PC-9 (cell line): Measurements from ENCODE around the gene PMPCA. TPM values are rescaled to one million over a fixed set of nuclear protein-coding genes. Genes with fewer than 3 reads are reported as not detected.

Source experiments
- BruUV-seq: library from RNA; stranded (reverse); fragments of 400-500 nt; replicated peaks from 2 replicates; lab custom pipeline; 2021; lab: Mats Ljungman, UMichigan
- CTCF ChIA-PET: fragments of 300-600 bp; sonication (Branson Sonifier 250); formaldehyde crosslinking; loops from one replicate; lab custom pipeline; 2022; ENCODE audit warnings: antibody characterized with exemption; lab: Charles Lee
- POLR2A ChIA-PET: fragments of 300-600 bp; sonication (Branson Sonifier 250); formaldehyde crosslinking; loops from one replicate; lab custom pipeline; 2022; ENCODE audit warnings: antibody characterized with exemption; ENCODE audit not compliant: unreplicated experiment; lab: Charles Lee
- DNase-seq, 2 experiments: peaks; one replicate each; pipeline versions ENCODE4 v3.0.0 to v3.0.0-alpha.2; 2015 to 2022; ENCODE audit warnings: mixed read lengths in 1 of 2
- H2AFZ ChIP-seq: fragments of 200-600 bp; sonication (generic); 2 replicates; pipeline ENCODE4 v1.8.1; 2017; ENCODE audit warnings: antibody characterized with exemption
- H3F3A ChIP-seq: fragments of 200-600 bp; sonication (generic); 2 replicates; pipeline ENCODE4 v1.8.1; 2017; ENCODE audit warnings: antibody characterized with exemption, mild to moderate bottlenecking, low read depth; ENCODE audit not compliant: insufficient read depth
- H3K27ac ChIP-seq: fragments of 200-600 bp; sonication (generic); 2 replicates; pipeline ENCODE4 v1.6.1; 2016; ENCODE audit warnings: mixed run types
- H3K27me3 ChIP-seq: fragments of 200-600 bp; sonication (generic); 2 replicates; pipeline ENCODE4 v1.6.1; 2016; ENCODE audit warnings: low read depth, mixed run types; ENCODE audit not compliant: insufficient read depth
- H3K36me3 ChIP-seq: fragments of 200-600 bp; sonication (generic); 2 replicates; pipeline ENCODE4 v1.6.1; 2016; ENCODE audit warnings: low read depth, mixed run types
- H3K4me1 ChIP-seq: fragments of 200-600 bp; sonication (generic); replicated peaks from 2 replicates; pipeline ENCODE4 v1.6.1; 2016; ENCODE audit warnings: mixed run types; ENCODE audit not compliant: insufficient read depth
- H3K4me2 ChIP-seq: fragments of 200-600 bp; sonication (generic); 2 replicates; pipeline ENCODE4 v1.6.1; 2017; ENCODE audit warnings: mixed run types
- H3K4me3 ChIP-seq: fragments of 200-600 bp; sonication (generic); 2 replicates; pipeline ENCODE4 v1.6.1; 2016; ENCODE audit warnings: mixed run types
- H3K79me2 ChIP-seq: fragments of 200-600 bp; sonication (generic); 2 replicates; pipeline ENCODE4 v1.6.1; 2017; ENCODE audit warnings: low read depth, mixed run types
- H3K9me2 ChIP-seq: fragments of 200-600 bp; sonication (generic); 2 replicates; pipeline ENCODE4 v1.8.1; 2017; ENCODE audit warnings: mild to moderate bottlenecking; ENCODE audit not compliant: insufficient read depth
- H3K9me3 ChIP-seq: fragments of 200-600 bp; sonication (generic); 2 replicates; pipeline ENCODE4 v1.8.1; 2016; ENCODE audit warnings: low read depth; ENCODE audit not compliant: insufficient read depth
- H4K20me1 ChIP-seq: fragments of 200-600 bp; sonication (generic); 2 replicates; pipeline ENCODE4 v1.8.1; 2017; ENCODE audit not compliant: insufficient read depth
- EZH2 ChIP-seq: fragments of 200-600 bp; sonication (generic); IDR thresholded peaks from 2 replicates; pipeline ENCODE4 v1.8.0; 2017; ENCODE audit warnings: antibody characterized with exemption, low read depth
- intact Hi-C: fragments of 100-400 bp; cut with micrococcal nuclease; formaldehyde crosslinking; loops from one replicate; pipeline ENCODE4 v1.10.0; 2022; ENCODE audit not compliant: unreplicated experiment
- total RNA-seq: library from RNA; stranded (reverse); gene quantifications from 2 replicates; pipeline ENCODE4 v1.2.3, GENCODE V29; 2021
- TF ChIP-seq, protein P1 (sequence below): fragments of 200-600 bp; sonication (generic); conservative IDR thresholded peaks from 2 replicates; pipeline ENCODE4 v1.6.1; 2017; ENCODE audit warnings: mixed run types, antibody characterized with exemption, mild to moderate bottlenecking, moderate library complexity

Gene PMPCA
- total RNA-seq, 1 experiment from 2014 or later, result 78.1 TPM

GRCh38 chr9:136397643-136398042, 12.8 kb upstream of the PMPCA start:
- Histone ChIP-seq H3K27me3 (no peaks in the 10 kb centered on the region), H3K27ac (no peak overlapping the region), H3K4me3 (no peak overlapping the region), H2AFZ (no peak overlapping the region), H4K20me1 (peaks cover 11% of the 10 kb centered on the region), H3K4me2 (no peak overlapping the region), H3K79me2 (peaks cover 23% of the 10 kb centered on the region), H3K9me2 (no peaks in the 10 kb centered on the region), H3K36me3 (peaks cover 13% of the 10 kb centered on the region; the same call in 1 of the 2 replicates), H3K9me3 (no peaks in the 10 kb centered on the region), H3F3A (peaks cover 7% of the 10 kb centered on the region; the same call in 1 of the 2 replicates), H3K4me1 (peaks cover 13% of the 10 kb centered on the region)
- no peak for DNase-seq
- intact Hi-C loops, result no loop called here
- TF ChIP-seq EZH2, result no peak
- TF ChIP-seq, protein P1, sequence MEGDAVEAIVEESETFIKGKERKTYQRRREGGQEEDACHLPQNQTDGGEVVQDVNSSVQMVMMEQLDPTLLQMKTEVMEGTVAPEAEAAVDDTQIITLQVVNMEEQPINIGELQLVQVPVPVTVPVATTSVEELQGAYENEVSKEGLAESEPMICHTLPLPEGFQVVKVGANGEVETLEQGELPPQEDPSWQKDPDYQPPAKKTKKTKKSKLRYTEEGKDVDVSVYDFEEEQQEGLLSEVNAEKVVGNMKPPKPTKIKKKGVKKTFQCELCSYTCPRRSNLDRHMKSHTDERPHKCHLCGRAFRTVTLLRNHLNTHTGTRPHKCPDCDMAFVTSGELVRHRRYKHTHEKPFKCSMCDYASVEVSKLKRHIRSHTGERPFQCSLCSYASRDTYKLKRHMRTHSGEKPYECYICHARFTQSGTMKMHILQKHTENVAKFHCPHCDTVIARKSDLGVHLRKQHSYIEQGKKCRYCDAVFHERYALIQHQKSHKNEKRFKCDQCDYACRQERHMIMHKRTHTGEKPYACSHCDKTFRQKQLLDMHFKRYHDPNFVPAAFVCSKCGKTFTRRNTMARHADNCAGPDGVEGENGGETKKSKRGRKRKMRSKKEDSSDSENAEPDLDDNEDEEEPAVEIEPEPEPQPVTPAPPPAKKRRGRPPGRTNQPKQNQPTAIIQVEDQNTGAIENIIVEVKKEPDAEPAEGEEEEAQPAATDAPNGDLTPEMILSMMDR, result no peak
- no TSS peak for BruUV-seq
- ChIA-PET CTCF (no interaction called here), POLR2A (no interaction called here)

DNA sequence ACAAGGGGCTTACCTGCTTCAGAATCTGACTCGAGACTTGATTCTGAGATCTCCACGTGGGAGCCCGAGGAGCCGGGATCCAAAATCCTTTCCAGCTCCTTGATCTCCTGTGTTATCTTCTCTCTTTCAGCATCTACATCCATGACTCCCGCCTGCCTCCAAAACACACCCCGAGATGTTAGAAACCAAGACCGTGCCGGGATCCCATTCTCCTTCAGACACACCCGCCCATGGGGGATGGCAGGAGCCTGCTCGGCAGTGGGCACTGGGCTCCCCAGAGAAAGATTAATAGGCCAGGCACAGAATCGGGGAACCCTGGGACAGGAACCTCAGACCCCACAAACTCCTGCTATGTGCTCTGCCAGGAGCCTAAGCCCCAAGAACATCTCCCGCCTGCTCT, 12.2 kb upstream of the PMPCA start:
- no peak overlapping the region; the same call in 1 of the 2 replicates for H3K4me3 ChIP-seq

GRCh38 chr9:136399176-136400037, 11.1 kb upstream of the PMPCA start:
- peak overlapping the region; percentile 97 for H3K4me2 ChIP-seq
- CTCF ChIA-PET, result interaction anchor here (0.6 kb wide), 1 partner anchor 59 kb away, joined by 3 read pairs; no protein-coding TSS in a partner anchor
- POLR2A ChIA-PET, result interaction anchor here (0.6 to 0.7 kb wide), 2 partner anchors 36 to 121 kb away, joined by 3 read pairs; no protein-coding TSS in a partner anchor

More for the DNA sequence above, 12.2 kb upstream of the PMPCA start:
- Histone ChIP-seq H3K79me2 (peaks cover 23% of the 10 kb centered on the region), H3K4me2 (peak overlapping the region; percentile 97), H2AFZ (no peak overlapping the region), H3K27ac (no peak overlapping the region), H3K36me3 (peaks cover 13% of the 10 kb centered on the region; the same call in 1 of the 2 replicates), H4K20me1 (peaks cover 11% of the 10 kb centered on the region), H3K9me3 (no peaks in the 10 kb centered on the region), H3K27me3 (no peaks in the 10 kb centered on the region), H3F3A (peaks cover 8% of the 10 kb centered on the region; the same call in 1 of the 2 replicates), H3K9me2 (no peaks in the 10 kb centered on the region), H3K4me1 (peaks cover 13% of the 10 kb centered on the region)
- TF ChIP-seq, protein P1, result no peak
- no peak for TF ChIP-seq EZH2
- no peak for DNase-seq
- BruUV-seq, result no TSS peak
- intact Hi-C loops, result no loop called here
- ChIA-PET POLR2A (interaction anchor here (0.6 kb wide), 1 partner anchor 86 kb away, joined by 4 read pairs; no protein-coding TSS in a partner anchor), CTCF (no interaction called here)

More at GRCh38 chr9:136399176-136400037, 11.1 kb upstream of the PMPCA start:
- Histone ChIP-seq H3K9me2 (no peaks in the 10 kb centered on the region), H4K20me1 (peaks cover 11% of the 10 kb centered on the region), H3K27ac (no peak overlapping the region), H3F3A (peaks cover 8% of the 10 kb centered on the region; the same call in 1 of the 2 replicates), H3K4me3 (peak overlapping the region; percentile 100), H3K27me3 (no peaks in the 10 kb centered on the region), H3K36me3 (peaks cover 4% of the 10 kb centered on the region; the same call in 1 of the 2 replicates), H3K79me2 (peaks cover 23% of the 10 kb centered on the region), H3K4me1 (peaks cover 13% of the 10 kb centered on the region), H2AFZ (peak overlapping the region; percentile 77), H3K9me3 (no peaks in the 10 kb centered on the region)
- no peak for TF ChIP-seq EZH2
- TF ChIP-seq, protein P1, result no peak
- peak in 1 of 2 experiments; percentile 31 for DNase-seq
- intact Hi-C loops, result loop anchor here (1.0 to 2.0 kb wide), 4 partner anchors 53 to 231 kb away; no protein-coding TSS in a partner anchor
- no TSS peak for BruUV-seq
